Prostate gland (tissue), 2 donors: ENCODE data around the gene GSDME. TPM values are rescaled to one million over a fixed set of nuclear protein-coding genes. Genes with fewer than 3 reads are reported as not detected.

ENCODE experiments used
- DNase-seq: peaks from one replicate; pipeline ENCODE4 v3.0.0-alpha.2; 2019; ENCODE audit warnings: low spot score
- H3K27ac ChIP-seq, 2 donors: fragments of 200-600 bp; sonication (generic); 2 replicates each; pipeline ENCODE4 v1.5.1; 2017 to 2019
- H3K27me3 ChIP-seq: fragments of 200-600 bp; sonication (generic); replicated peaks from 2 replicates; pipeline ENCODE4 v1.5.1; 2019; ENCODE audit not compliant: insufficient read depth
- H3K36me3 ChIP-seq, 2 donors: fragments of 200-600 bp; sonication (generic); 1 replicate in 1 of 2; 2 replicates in 1 of 2; pipeline versions ENCODE4 v1.5.1 to v1.8.1; 2017 to 2019
- H3K4me1 ChIP-seq: fragments of 200-600 bp; sonication (generic); replicated peaks from 2 replicates; pipeline ENCODE4 v1.5.1; 2019
- H3K4me3 ChIP-seq, 2 donors: fragments of 200-600 bp; sonication (generic); 2 replicates each; pipeline ENCODE4 v1.5.1; 2017 to 2019
- H3K9me3 ChIP-seq: fragments of 200-600 bp; sonication (generic); 2 replicates; pipeline ENCODE4 v1.5.1; 2017
- CTCF ChIP-seq, 4 experiments: fragments of 200-600 bp in 2 of 4; fragments of 450-650 bp in 2 of 4; sonication (generic) in 2 of 4; IDR thresholded peaks; 1 replicate in 3 of 4; 2 replicates in 1 of 4; pipeline ENCODE4 v1.5.1; 2016 to 2019; ENCODE audit warnings: antibody characterized with exemption in 4 of 4, mild to moderate bottlenecking in 2 of 4, moderate library complexity in 2 of 4
- POLR2A ChIP-seq: fragments of 450-650 bp; IDR thresholded peaks from one replicate; pipeline ENCODE4 v1.6.1; 2016; ENCODE audit warnings: antibody characterized with exemption, mild to moderate bottlenecking
- POLR2AphosphoS5 ChIP-seq: sonication (generic); formaldehyde crosslinking; IDR thresholded peaks from one replicate; pipeline ENCODE4 v1.6.1; 2017; ENCODE audit warnings: antibody characterized with exemption
- WGBS: methylation state at CpG from one replicate; pipeline ENCODE4 v1.1.5; 2018; 5-methylcytosine and 5-hydroxymethylcytosine counted together
- intact Hi-C: fragments of 100-400 bp; cut with DNase I; formaldehyde crosslinking; loops from one replicate; pipeline ENCODE4 v1.14.2; 2022
- total RNA-seq, 2 donors: library from RNA; depleted of rRNA; stranded (reverse); fragments of >200 nt; gene quantifications; one replicate each; pipeline ENCODE4 v1.1.0, GENCODE V29; 2016

The GSDME gene
- total RNA-seq, 2 donors from 2014 or later = 4.2 to 39.3 TPM

- H3K36me3 ChIP-seq = no peaks in the 10 kb centered on the region
- intact Hi-C loops = no loop called here
- H3K4me3 ChIP-seq = no peak overlapping the region
- H3K4me1 ChIP-seq = no peaks in the 10 kb centered on the region
- no peak overlapping the region for H3K27ac ChIP-seq
- no peak for TF ChIP-seq CTCF (IDR thresholded peaks at IDR 0.05)
- no peak for TF ChIP-seq POLR2A
- TF ChIP-seq POLR2AphosphoS5 = no peak
- H3K27me3 ChIP-seq = no peaks in the 10 kb centered on the region
- 66% methylated on average over 10 of the region's 10 CpGs for WGBS
- DNase-seq = no peak
- no peaks in the 10 kb centered on the region for H3K9me3 ChIP-seq
Measured at GRCh38 chr7:24721481-24722001, 35.7 kb downstream of the GSDME start.

GRCh38 chr7:24720283-24720682 is 37.0 kb downstream of the GSDME start:
- H3K9me3 ChIP-seq = no peaks in the 10 kb centered on the region
- H3K4me1 ChIP-seq = no peaks in the 10 kb centered on the region
- H3K36me3 ChIP-seq = no peaks in the 10 kb centered on the region
- no peaks in the 10 kb centered on the region for H3K27me3 ChIP-seq
- H3K27ac ChIP-seq = no peak overlapping the region
- H3K4me3 ChIP-seq = no peak overlapping the region
- intact Hi-C loops = no loop called here
- TF ChIP-seq POLR2A (no peak), CTCF (IDR thresholded peaks at IDR 0.05) (no peak), POLR2AphosphoS5 (no peak)
- 95% methylated on average over 3 of the region's 3 CpGs for WGBS
- no peak for DNase-seq

GRCh38 chr7:24718977-24719491 is 38.2 kb downstream of the GSDME start:
- Histone ChIP-seq H3K4me3 (no peak overlapping the region), H3K27me3 (no peaks in the 10 kb centered on the region), H3K9me3 (no peaks in the 10 kb centered on the region), H3K36me3 (no peaks in the 10 kb centered on the region), H3K27ac (no peak overlapping the region), H3K4me1 (no peaks in the 10 kb centered on the region)
- intact Hi-C loops = no loop called here
- 81% methylated on average over 13 of the region's 13 CpGs for WGBS
- TF ChIP-seq CTCF (IDR thresholded peaks at IDR 0.05) = no peak
- no peak for TF ChIP-seq POLR2AphosphoS5
- TF ChIP-seq POLR2A = no peak
- no peak for DNase-seq

GRCh38 chr7:24718431-24718831 is 38.8 kb downstream of the GSDME start:
- no peak overlapping the region for H3K4me3 ChIP-seq
- 94% methylated on average over 5 of the region's 5 CpGs for WGBS
- H3K27me3 ChIP-seq = no peaks in the 10 kb centered on the region
- no peak for TF ChIP-seq POLR2AphosphoS5
- TF ChIP-seq POLR2A = no peak
- no peak for TF ChIP-seq CTCF (IDR thresholded peaks at IDR 0.05)
- H3K4me1 ChIP-seq = no peaks in the 10 kb centered on the region
- no peaks in the 10 kb centered on the region for H3K9me3 ChIP-seq
- intact Hi-C loops = no loop called here
- no peaks in the 10 kb centered on the region for H3K36me3 ChIP-seq
- no peak overlapping the region for H3K27ac ChIP-seq
- no peak for DNase-seq

- no peaks in the 10 kb centered on the region for H3K36me3 ChIP-seq
- TF ChIP-seq POLR2AphosphoS5 = no peak
- no peak for TF ChIP-seq CTCF (IDR thresholded peaks at IDR 0.05)
- TF ChIP-seq POLR2A = no peak
- H3K9me3 ChIP-seq = no peaks in the 10 kb centered on the region
- H3K27me3 ChIP-seq = no peaks in the 10 kb centered on the region
- intact Hi-C loops = no loop called here
- no peak overlapping the region for H3K27ac ChIP-seq
- DNase-seq = no peak
- H3K4me3 ChIP-seq = no peak overlapping the region
- WGBS = 83% methylated on average over 7 of the region's 7 CpGs
- no peaks in the 10 kb centered on the region for H3K4me1 ChIP-seq
Measured at GRCh38 chr7:24717694-24718320, 39.5 kb downstream of the GSDME start.
